ENCODE data around the gene IRX3. TPM values are rescaled to one million over a fixed set of nuclear protein-coding genes. Genes with fewer than 3 reads are reported as not detected.

Gene IRX3
- total and polyA plus RNA-seq, 4 donors = 25.6 to 84.2 (median 56.8) TPM

DNA sequence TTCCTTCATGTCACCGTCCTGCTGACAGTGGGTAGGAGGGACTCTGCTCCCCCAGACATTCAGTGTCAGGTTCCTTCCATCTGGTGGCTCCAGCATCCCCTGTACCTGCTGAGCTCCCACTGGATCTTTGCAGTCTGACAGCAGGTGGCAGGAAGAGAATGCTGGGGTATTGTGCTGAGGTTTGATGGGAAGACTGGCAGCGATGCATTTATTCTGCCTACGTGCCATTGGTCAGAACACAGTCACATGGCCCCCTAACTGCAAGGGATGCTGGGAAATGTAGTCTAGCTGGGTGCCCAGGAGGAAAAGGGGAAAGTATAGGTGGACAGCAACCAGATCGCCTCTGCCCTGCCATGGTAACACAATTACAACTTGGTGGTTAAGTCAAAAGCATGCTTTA, 44.4 kb downstream of the IRX3 start:
- H3K27ac ChIP-seq (ENCODE audit: low read depth in 1 of 2, low read length in 1 of 2) = no peak overlapping the region
- no peak overlapping the region for H3K9ac ChIP-seq (ENCODE audit: insufficient read depth in 1 of 2, low read length in 2 of 2)
- no peak overlapping the region for H3K4me3 ChIP-seq
- peaks cover 0 to 11% (median 0%) of the 10 kb centered on the region in 5 donors for H3K4me1 ChIP-seq (ENCODE audit: control insufficient read depth in 5 of 5, insufficient read depth in 5 of 5, low read length in 5 of 5)
- WGBS, 2 donors = 82 to 84% methylated on average over 4 of the region's 4 CpGs
- no peaks in the 10 kb centered on the region for H3K36me3 ChIP-seq (ENCODE audit: control insufficient read depth in 4 of 4, insufficient read depth in 4 of 4, low read length in 4 of 4)
- peaks cover 0 to 3% (median 0%) of the 10 kb centered on the region in 4 donors for H3K9me3 ChIP-seq (ENCODE audit: control insufficient read depth in 4 of 4, insufficient read depth in 3 of 4, low read length in 3 of 4)
- H3K27me3 ChIP-seq (ENCODE audit: control insufficient read depth in 3 of 3, insufficient read depth in 3 of 3, low read length in 2 of 3) = peaks cover 0 to 11% (median 4%) of the 10 kb centered on the region in 3 donors
- no peak for DNase-seq
- no peak for ATAC-seq (ENCODE audit: insufficient read depth, low FRiP score)
- TF ChIP-seq, protein P1, sequence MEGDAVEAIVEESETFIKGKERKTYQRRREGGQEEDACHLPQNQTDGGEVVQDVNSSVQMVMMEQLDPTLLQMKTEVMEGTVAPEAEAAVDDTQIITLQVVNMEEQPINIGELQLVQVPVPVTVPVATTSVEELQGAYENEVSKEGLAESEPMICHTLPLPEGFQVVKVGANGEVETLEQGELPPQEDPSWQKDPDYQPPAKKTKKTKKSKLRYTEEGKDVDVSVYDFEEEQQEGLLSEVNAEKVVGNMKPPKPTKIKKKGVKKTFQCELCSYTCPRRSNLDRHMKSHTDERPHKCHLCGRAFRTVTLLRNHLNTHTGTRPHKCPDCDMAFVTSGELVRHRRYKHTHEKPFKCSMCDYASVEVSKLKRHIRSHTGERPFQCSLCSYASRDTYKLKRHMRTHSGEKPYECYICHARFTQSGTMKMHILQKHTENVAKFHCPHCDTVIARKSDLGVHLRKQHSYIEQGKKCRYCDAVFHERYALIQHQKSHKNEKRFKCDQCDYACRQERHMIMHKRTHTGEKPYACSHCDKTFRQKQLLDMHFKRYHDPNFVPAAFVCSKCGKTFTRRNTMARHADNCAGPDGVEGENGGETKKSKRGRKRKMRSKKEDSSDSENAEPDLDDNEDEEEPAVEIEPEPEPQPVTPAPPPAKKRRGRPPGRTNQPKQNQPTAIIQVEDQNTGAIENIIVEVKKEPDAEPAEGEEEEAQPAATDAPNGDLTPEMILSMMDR (IDR thresholded peaks at IDR 0.05; ENCODE audit: control extremely low read depth, extremely low read depth) = no peak

DNA sequence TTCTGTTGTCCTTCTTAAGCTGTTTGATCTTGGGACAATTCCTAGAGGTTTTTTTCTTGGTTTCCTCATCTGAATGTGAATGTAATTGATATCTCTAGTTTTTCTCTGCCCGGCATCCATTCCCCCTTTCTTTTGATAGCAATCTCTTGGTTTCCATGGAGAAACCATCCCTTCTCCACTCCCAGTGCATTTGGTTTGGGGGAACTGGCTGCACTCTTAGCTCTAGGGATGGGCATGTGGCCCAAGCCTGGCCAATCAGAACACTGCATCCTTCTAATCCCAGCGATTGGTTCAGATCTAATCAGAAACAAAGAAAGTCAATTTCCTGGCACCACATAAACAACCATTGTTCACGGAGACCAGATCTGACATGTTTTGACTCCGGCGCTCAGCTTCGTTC, 45.1 kb downstream of the IRX3 start:
- Histone ChIP-seq H3K9me3 (ENCODE audit: control insufficient read depth in 4 of 4, insufficient read depth in 3 of 4, low read length in 3 of 4) (peaks cover 0 to 3% (median 0%) of the 10 kb centered on the region in 4 donors), H3K9ac (ENCODE audit: insufficient read depth in 1 of 2, low read length in 2 of 2) (no peak overlapping the region), H3K27ac (ENCODE audit: low read depth in 1 of 2, low read length in 1 of 2) (no peak overlapping the region), H3K4me3 (no peak overlapping the region), H3K36me3 (ENCODE audit: control insufficient read depth in 4 of 4, insufficient read depth in 4 of 4, low read length in 4 of 4) (no peaks in the 10 kb centered on the region), H3K4me1 (ENCODE audit: control insufficient read depth in 5 of 5, insufficient read depth in 5 of 5, low read length in 5 of 5) (peaks cover 0 to 11% (median 0%) of the 10 kb centered on the region in 5 donors), H3K27me3 (ENCODE audit: control insufficient read depth in 3 of 3, insufficient read depth in 3 of 3, low read length in 2 of 3) (peaks cover 0 to 11% (median 4%) of the 10 kb centered on the region in 3 donors)
- no peak for DNase-seq
- TF ChIP-seq, protein P1 (IDR thresholded peaks at IDR 0.05; ENCODE audit: control extremely low read depth, extremely low read depth) = no peak
- 60 to 64% methylated on average over 6 of the region's 6 CpGs for WGBS, 2 donors
- no peak for ATAC-seq (ENCODE audit: insufficient read depth, low FRiP score)

DNA sequence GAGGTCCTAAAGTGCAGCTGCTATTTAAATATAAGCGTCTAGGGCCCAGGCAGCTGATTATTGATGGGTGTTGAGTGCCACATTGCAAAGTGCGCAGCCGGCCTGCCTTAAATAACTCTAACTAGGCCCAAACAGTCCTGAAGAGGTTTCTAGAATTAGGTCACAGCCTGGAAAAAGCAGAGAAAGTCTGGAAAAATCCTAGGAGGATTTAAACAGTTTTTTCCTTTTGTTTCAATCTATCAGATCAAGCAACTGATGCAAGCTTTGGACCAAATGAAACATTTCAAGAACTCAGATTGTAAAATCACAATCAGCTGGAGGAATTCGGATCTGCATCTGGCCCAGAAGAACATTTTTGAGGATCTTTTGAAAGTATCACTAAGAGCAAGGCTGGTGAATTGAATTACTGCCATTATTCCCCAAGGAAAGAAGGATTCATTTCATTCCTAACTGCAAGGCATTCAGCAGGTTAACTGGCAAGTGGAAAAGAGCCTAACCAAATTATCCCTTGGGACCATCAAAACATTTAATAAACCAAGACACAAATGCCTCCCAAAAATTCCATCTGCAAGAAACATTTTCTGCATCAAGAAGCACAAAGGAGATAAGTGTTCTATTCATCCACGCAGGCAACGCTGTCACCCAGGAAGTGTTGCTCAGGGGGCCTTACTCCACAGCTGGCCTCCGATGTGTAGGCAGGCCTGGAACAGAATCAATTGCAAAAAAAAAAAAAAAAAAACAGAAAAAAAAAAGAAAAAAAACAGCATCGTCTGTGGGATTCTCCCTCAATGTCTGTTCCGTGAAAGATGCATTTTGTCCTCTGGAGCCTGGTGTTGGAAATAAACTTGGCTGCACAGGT, 46.1 kb downstream of the IRX3 start:
- TF ChIP-seq, protein P1 (IDR thresholded peaks at IDR 0.05; ENCODE audit: control extremely low read depth, extremely low read depth) = no peak
- no peak for ATAC-seq (ENCODE audit: insufficient read depth, low FRiP score)
- no peak overlapping the region for H3K27ac ChIP-seq (ENCODE audit: low read depth in 1 of 2, low read length in 1 of 2)

More for the DNA sequence above, 46.1 kb downstream of the IRX3 start:
- no peak for DNase-seq
- Histone ChIP-seq H3K4me1 (ENCODE audit: control insufficient read depth in 5 of 5, insufficient read depth in 5 of 5, low read length in 5 of 5) (peaks cover 0 to 13% (median 0%) of the 10 kb centered on the region in 5 donors), H3K9me3 (ENCODE audit: control insufficient read depth in 4 of 4, insufficient read depth in 3 of 4, low read length in 3 of 4) (no peaks in the 10 kb centered on the region), H3K27me3 (ENCODE audit: control insufficient read depth in 3 of 3, insufficient read depth in 3 of 3, low read length in 2 of 3) (peaks cover 0 to 8% (median 4%) of the 10 kb centered on the region in 3 donors), H3K4me3 (no peak overlapping the region), H3K36me3 (ENCODE audit: control insufficient read depth in 4 of 4, insufficient read depth in 4 of 4, low read length in 4 of 4) (no peaks in the 10 kb centered on the region), H3K9ac (ENCODE audit: insufficient read depth in 1 of 2, low read length in 2 of 2) (no peak overlapping the region)
- 77 to 81% methylated on average over 9 of the region's 9 CpGs for WGBS, 2 donors

Measured in lung (tissue), 12 donors.